Neural crest cell (in vitro differentiated cells): Measurements from ENCODE around the gene MICALL2. TPM values are rescaled to one million over a fixed set of nuclear protein-coding genes. Genes with fewer than 3 reads are reported as not detected.

Experiments used
- DNase-seq: peaks from one replicate; pipeline ENCODE4 v3.0.0; 2021; ENCODE audit warnings: low read depth, mixed read lengths, low spot score
- H3K27ac Mint-ChIP-seq: one replicate; pipeline ENCODE4 v1.8.0; 2021; ENCODE audit warnings: mild to moderate bottlenecking, mixed read lengths; ENCODE audit not compliant: unreplicated experiment
- H3K27me3 Mint-ChIP-seq: 2 replicates; pipeline ENCODE4 v1.8.0; 2021; ENCODE audit warnings: low read depth, mild to moderate bottlenecking, mixed read lengths
- H3K36me3 Mint-ChIP-seq: 2 replicates; pipeline ENCODE4 v1.8.0; 2021; ENCODE audit warnings: low read depth, mild to moderate bottlenecking, mixed read lengths
- H3K4me1 Mint-ChIP-seq: 2 replicates; pipeline ENCODE4 v1.8.0; 2021; ENCODE audit warnings: mixed read lengths
- H3K4me3 Mint-ChIP-seq: one replicate; pipeline ENCODE4 v1.8.0; 2021; ENCODE audit warnings: mild to moderate bottlenecking, mixed read lengths
- H3K9me3 Mint-ChIP-seq: 2 replicates; pipeline ENCODE4 v1.8.0; 2021; ENCODE audit warnings: mixed read lengths
- CTCF ChIP-seq: fragments of 200-600 bp; sonication (generic); conservative IDR thresholded peaks from 2 replicates; pipeline ENCODE4 v1.5.0; 2021; ENCODE audit warnings: antibody characterized with exemption, mild to moderate bottlenecking
- total RNA-seq: library from RNA; stranded (reverse); gene quantifications from 2 replicates; pipeline ENCODE4 v1.2.1, GENCODE V29; 2021

The MICALL2 gene
- total RNA-seq, 1 donor from 2014 or later: 18.7 TPM

GRCh38 chr7:1419310-1419634, 40.0 kb downstream of the MICALL2 start:
- Mint-ChIP-seq H3K27ac (no peak overlapping the region), H3K4me3 (no peak overlapping the region), H3K27me3 (peaks cover 50% of the 10 kb centered on the region), H3K9me3 (no peaks in the 10 kb centered on the region), H3K36me3 (no peaks in the 10 kb centered on the region), H3K4me1 (no peaks in the 10 kb centered on the region)
- TF ChIP-seq CTCF: no peak
- no peak for DNase-seq

- no peak overlapping the region for H3K27ac Mint-ChIP-seq
- H3K4me1 Mint-ChIP-seq: no peaks in the 10 kb centered on the region
- no peak for TF ChIP-seq CTCF
- H3K36me3 Mint-ChIP-seq: no peaks in the 10 kb centered on the region
- no peak for DNase-seq
- no peaks in the 10 kb centered on the region for H3K9me3 Mint-ChIP-seq
- H3K27me3 Mint-ChIP-seq: peaks cover 46% of the 10 kb centered on the region
- H3K4me3 Mint-ChIP-seq: no peak overlapping the region
Measured at GRCh38 chr7:1418505-1419309, 40.6 kb downstream of the MICALL2 start.

- H3K27me3 Mint-ChIP-seq: peaks cover 53% of the 10 kb centered on the region
- TF ChIP-seq CTCF: no peak
- H3K36me3 Mint-ChIP-seq: no peaks in the 10 kb centered on the region
- H3K4me1 Mint-ChIP-seq: no peaks in the 10 kb centered on the region
- no peak overlapping the region for H3K27ac Mint-ChIP-seq
- no peak for DNase-seq
- H3K9me3 Mint-ChIP-seq: no peaks in the 10 kb centered on the region
- no peak overlapping the region for H3K4me3 Mint-ChIP-seq
Measured at GRCh38 chr7:1415389-1415990, 43.8 kb downstream of the MICALL2 start.

GRCh38 chr7:1413936-1414639, 45.2 kb downstream of the MICALL2 start:
- H3K36me3 Mint-ChIP-seq: no peaks in the 10 kb centered on the region
- no peaks in the 10 kb centered on the region for H3K4me1 Mint-ChIP-seq
- H3K9me3 Mint-ChIP-seq: no peaks in the 10 kb centered on the region
- H3K4me3 Mint-ChIP-seq: no peak overlapping the region
- no peak for DNase-seq
- no peak for TF ChIP-seq CTCF
- no peak overlapping the region for H3K27ac Mint-ChIP-seq
- peaks cover 59% of the 10 kb centered on the region for H3K27me3 Mint-ChIP-seq

GRCh38 chr7:1412322-1413261, 46.7 kb downstream of the MICALL2 start:
- Mint-ChIP-seq H3K27ac (no peak overlapping the region), H3K27me3 (peaks cover 59% of the 10 kb centered on the region), H3K9me3 (no peaks in the 10 kb centered on the region), H3K36me3 (no peaks in the 10 kb centered on the region), H3K4me3 (no peak overlapping the region), H3K4me1 (no peaks in the 10 kb centered on the region)
- peak; percentile 95 for TF ChIP-seq CTCF
- DNase-seq: peak; percentile 95
